ENCODE data around the gene OR7A10. TPM values are rescaled to one million over a fixed set of nuclear protein-coding genes. Genes with fewer than 3 reads are reported as not detected.

The OR7A10 gene
- total RNA-seq, 1 donor from 2014 or later = not detected

GRCh38 chr19:14814982-14815652 is 33.6 kb downstream of the OR7A10 start:
- H3K36me3 ChIP-seq = no peaks in the 10 kb centered on the region
- DNase-seq = no peak
- no peak overlapping the region for H3K4me3 ChIP-seq
- H3K27ac ChIP-seq = no peak overlapping the region
- H3K9me3 ChIP-seq = no peaks in the 10 kb centered on the region
- no peaks in the 10 kb centered on the region for H3K4me1 ChIP-seq
- ATAC-seq = no peak
- intact Hi-C loops (cut with DNase I) = no loop called here
- no peaks in the 10 kb centered on the region for H3K27me3 ChIP-seq (ENCODE audit: low read depth)
- TF ChIP-seq CTCF (IDR thresholded peaks at IDR 0.05) = no peak

- intact Hi-C loops (cut with DNase I) = no loop called here
- Histone ChIP-seq H3K9me3 (no peaks in the 10 kb centered on the region), H3K27me3 (ENCODE audit: low read depth) (no peaks in the 10 kb centered on the region), H3K27ac (no peak overlapping the region), H3K36me3 (no peaks in the 10 kb centered on the region), H3K4me3 (no peak overlapping the region), H3K4me1 (no peaks in the 10 kb centered on the region)
- no peak for TF ChIP-seq CTCF (IDR thresholded peaks at IDR 0.05)
- peak; percentile 38 to 73 for ATAC-seq
- DNase-seq = no peak
Observed at GRCh38 chr19:14809272-14810057, 39.3 kb downstream of the OR7A10 start.

GRCh38 chr19:14804765-14805164 is 44.0 kb downstream of the OR7A10 start:
- Histone ChIP-seq H3K27me3 (ENCODE audit: low read depth) (no peaks in the 10 kb centered on the region), H3K36me3 (no peaks in the 10 kb centered on the region), H3K4me3 (no peak overlapping the region), H3K4me1 (no peaks in the 10 kb centered on the region), H3K9me3 (no peaks in the 10 kb centered on the region), H3K27ac (no peak overlapping the region)
- TF ChIP-seq CTCF (IDR thresholded peaks at IDR 0.05) = no peak
- ATAC-seq = no peak
- DNase-seq = no peak
- intact Hi-C loops (cut with DNase I) = no loop called here

GRCh38 chr19:14798760-14799159 is 50.0 kb downstream of the OR7A10 start:
- Histone ChIP-seq H3K4me3 (no peak overlapping the region), H3K27ac (no peak overlapping the region), H3K4me1 (no peaks in the 10 kb centered on the region), H3K27me3 (ENCODE audit: low read depth) (no peaks in the 10 kb centered on the region), H3K36me3 (no peaks in the 10 kb centered on the region), H3K9me3 (no peaks in the 10 kb centered on the region)
- no peak for DNase-seq
- intact Hi-C loops (cut with DNase I) = no loop called here
- no peak for TF ChIP-seq CTCF (IDR thresholded peaks at IDR 0.05)
- ATAC-seq = no peak

GRCh38 chr19:14796021-14796420 is 52.7 kb downstream of the OR7A10 start:
- no peaks in the 10 kb centered on the region for H3K9me3 ChIP-seq
- no peaks in the 10 kb centered on the region for H3K4me1 ChIP-seq
- H3K27ac ChIP-seq = no peak overlapping the region
- no peak for DNase-seq
- no peak for TF ChIP-seq CTCF (IDR thresholded peaks at IDR 0.05)
- H3K27me3 ChIP-seq (ENCODE audit: low read depth) = no peaks in the 10 kb centered on the region
- no peaks in the 10 kb centered on the region for H3K36me3 ChIP-seq
- ATAC-seq = no peak
- intact Hi-C loops (cut with DNase I) = no loop called here
- H3K4me3 ChIP-seq = no peak overlapping the region

Data from lower lobe of right lung (tissue), 2 donors.